WTC11 (cell line): ENCODE data around the gene CUEDC1.

ENCODE experiments used
- CREB1 ChIP-seq: sonication (generic); formaldehyde crosslinking; IDR thresholded peaks from 2 replicates; pipeline ENCODE4 v1.8.0; 2023; ENCODE audit warnings: mild to moderate bottlenecking, missing genetic modification reagents
- CREM ChIP-seq: sonication (generic); formaldehyde crosslinking; IDR thresholded peaks from 2 replicates; pipeline ENCODE4 v1.8.1; 2022; ENCODE audit warnings: mild to moderate bottlenecking, missing genetic modification reagents, moderate library complexity
- FOXK1 ChIP-seq: sonication (generic); formaldehyde crosslinking; IDR thresholded peaks from 2 replicates; pipeline ENCODE4 v1.8.0; 2022; ENCODE audit warnings: mild to moderate bottlenecking, moderate library complexity, missing genetic modification reagents
- IRF2 ChIP-seq: sonication (generic); formaldehyde crosslinking; IDR thresholded peaks from 2 replicates; pipeline ENCODE4 v1.8.0; 2022; ENCODE audit warnings: low read depth, missing genetic modification reagents, borderline replicate concordance
- MYBL2 ChIP-seq: sonication (generic); formaldehyde crosslinking; IDR thresholded peaks from 2 replicates; pipeline ENCODE4 v1.8.1; 2023; ENCODE audit warnings: mild to moderate bottlenecking, moderate library complexity, missing genetic modification reagents
- TEAD4 ChIP-seq: sonication (generic); formaldehyde crosslinking; IDR thresholded peaks from 2 replicates; pipeline ENCODE4 v1.8.0; 2022; ENCODE audit warnings: mild to moderate bottlenecking, missing genetic modification reagents
- ZNF416 ChIP-seq: fragments of 250-450 bp; sonication (Bioruptor Pico); IDR thresholded peaks from 2 replicates; pipeline ENCODE4 v1.9.0; 2021; ENCODE audit warnings: mild to moderate bottlenecking, inconsistent platforms
- TF ChIP-seq, protein P1 (sequence below): sonication (generic); formaldehyde crosslinking; IDR thresholded peaks from 2 replicates; pipeline ENCODE4 v1.8.1; 2023; ENCODE audit warnings: mild to moderate bottlenecking, missing genetic modification reagents, borderline replicate concordance
- TF ChIP-seq, protein P2 (sequence below): fragments of 200-600 bp; IDR thresholded peaks from 2 replicates; pipeline ENCODE4 v1.8.0; 2022; ENCODE audit warnings: antibody characterized with exemption
- TF ChIP-seq, protein P3 (sequence below): sonication (generic); formaldehyde crosslinking; IDR thresholded peaks from 2 replicates; pipeline ENCODE4 v1.8.1; 2023; ENCODE audit warnings: mild to moderate bottlenecking, moderate library complexity, missing genetic modification reagents
- TF ChIP-seq, protein P4 (sequence below): sonication (generic); formaldehyde crosslinking; IDR thresholded peaks from 2 replicates; pipeline ENCODE4 v1.8.0; 2022; ENCODE audit warnings: mild to moderate bottlenecking, missing genetic modification reagents
- TF ChIP-seq, protein P5 (sequence below): sonication (generic); formaldehyde crosslinking; conservative IDR thresholded peaks from 2 replicates; pipeline ENCODE4 v1.8.1; 2023; ENCODE audit warnings: mild to moderate bottlenecking, low read depth, missing genetic modification reagents, moderate library complexity
- TF ChIP-seq, protein P6 (sequence below): sonication (generic); formaldehyde crosslinking; IDR thresholded peaks from 2 replicates; pipeline ENCODE4 v1.8.1; 2023; ENCODE audit warnings: mild to moderate bottlenecking, missing genetic modification reagents, moderate library complexity

DNA sequence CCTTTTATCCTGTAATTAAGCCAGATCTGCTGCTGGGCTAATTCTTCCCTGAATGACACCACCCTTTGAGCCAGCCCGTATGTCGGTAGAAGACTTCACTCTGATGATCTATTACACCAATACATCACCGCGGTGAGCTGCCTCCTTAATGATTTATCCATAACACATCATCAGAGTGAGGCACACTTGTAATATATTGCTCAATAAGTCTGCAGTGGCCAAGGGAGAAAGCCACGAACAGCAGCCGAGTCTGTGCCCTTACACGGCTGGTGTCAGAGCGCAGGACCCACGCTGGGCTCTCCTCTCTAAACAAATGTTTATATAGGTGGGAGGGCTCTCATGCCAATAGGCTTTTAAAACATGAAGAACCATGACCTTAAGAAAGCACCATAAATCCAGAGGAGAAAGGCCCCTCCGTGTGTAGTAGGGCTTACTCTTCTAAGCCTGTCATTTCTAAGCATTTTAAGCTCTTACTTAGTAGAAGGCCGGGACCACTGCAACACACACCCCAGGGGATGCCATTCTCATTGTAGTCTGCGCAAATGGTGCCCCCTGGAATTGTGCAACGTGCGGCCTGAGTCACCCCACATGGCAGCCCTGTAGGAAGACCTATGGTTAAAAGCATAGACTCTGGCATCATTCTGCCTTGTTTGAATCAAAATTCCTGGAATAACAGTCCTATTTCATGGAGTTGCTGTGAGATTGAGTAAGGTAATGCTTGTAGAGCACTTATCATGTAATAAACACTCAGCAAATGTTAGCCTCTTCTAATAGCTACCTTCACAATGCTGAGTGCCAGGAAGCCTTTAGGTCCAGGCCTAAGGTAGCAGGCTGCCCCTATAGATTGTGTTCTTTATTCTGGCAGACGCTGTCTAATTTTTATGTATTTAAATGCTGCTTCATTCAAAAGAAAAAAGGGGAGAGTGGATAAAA, 131.5 kb downstream of the CUEDC1 start:
- no peak for TF ChIP-seq TEAD4 (CRISPR knock-in tag)
- TF ChIP-seq, protein P1, sequence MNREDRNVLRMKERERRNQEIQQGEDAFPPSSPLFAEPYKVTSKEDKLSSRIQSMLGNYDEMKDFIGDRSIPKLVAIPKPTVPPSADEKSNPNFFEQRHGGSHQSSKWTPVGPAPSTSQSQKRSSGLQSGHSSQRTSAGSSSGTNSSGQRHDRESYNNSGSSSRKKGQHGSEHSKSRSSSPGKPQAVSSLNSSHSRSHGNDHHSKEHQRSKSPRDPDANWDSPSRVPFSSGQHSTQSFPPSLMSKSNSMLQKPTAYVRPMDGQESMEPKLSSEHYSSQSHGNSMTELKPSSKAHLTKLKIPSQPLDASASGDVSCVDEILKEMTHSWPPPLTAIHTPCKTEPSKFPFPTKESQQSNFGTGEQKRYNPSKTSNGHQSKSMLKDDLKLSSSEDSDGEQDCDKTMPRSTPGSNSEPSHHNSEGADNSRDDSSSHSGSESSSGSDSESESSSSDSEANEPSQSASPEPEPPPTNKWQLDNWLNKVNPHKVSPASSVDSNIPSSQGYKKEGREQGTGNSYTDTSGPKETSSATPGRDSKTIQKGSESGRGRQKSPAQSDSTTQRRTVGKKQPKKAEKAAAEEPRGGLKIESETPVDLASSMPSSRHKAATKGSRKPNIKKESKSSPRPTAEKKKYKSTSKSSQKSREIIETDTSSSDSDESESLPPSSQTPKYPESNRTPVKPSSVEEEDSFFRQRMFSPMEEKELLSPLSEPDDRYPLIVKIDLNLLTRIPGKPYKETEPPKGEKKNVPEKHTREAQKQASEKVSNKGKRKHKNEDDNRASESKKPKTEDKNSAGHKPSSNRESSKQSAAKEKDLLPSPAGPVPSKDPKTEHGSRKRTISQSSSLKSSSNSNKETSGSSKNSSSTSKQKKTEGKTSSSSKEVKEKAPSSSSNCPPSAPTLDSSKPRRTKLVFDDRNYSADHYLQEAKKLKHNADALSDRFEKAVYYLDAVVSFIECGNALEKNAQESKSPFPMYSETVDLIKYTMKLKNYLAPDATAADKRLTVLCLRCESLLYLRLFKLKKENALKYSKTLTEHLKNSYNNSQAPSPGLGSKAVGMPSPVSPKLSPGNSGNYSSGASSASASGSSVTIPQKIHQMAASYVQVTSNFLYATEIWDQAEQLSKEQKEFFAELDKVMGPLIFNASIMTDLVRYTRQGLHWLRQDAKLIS (CRISPR knock-in tag) = no peak
- TF ChIP-seq, protein P2, sequence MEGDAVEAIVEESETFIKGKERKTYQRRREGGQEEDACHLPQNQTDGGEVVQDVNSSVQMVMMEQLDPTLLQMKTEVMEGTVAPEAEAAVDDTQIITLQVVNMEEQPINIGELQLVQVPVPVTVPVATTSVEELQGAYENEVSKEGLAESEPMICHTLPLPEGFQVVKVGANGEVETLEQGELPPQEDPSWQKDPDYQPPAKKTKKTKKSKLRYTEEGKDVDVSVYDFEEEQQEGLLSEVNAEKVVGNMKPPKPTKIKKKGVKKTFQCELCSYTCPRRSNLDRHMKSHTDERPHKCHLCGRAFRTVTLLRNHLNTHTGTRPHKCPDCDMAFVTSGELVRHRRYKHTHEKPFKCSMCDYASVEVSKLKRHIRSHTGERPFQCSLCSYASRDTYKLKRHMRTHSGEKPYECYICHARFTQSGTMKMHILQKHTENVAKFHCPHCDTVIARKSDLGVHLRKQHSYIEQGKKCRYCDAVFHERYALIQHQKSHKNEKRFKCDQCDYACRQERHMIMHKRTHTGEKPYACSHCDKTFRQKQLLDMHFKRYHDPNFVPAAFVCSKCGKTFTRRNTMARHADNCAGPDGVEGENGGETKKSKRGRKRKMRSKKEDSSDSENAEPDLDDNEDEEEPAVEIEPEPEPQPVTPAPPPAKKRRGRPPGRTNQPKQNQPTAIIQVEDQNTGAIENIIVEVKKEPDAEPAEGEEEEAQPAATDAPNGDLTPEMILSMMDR = no peak
- no peak for TF ChIP-seq FOXK1 (CRISPR knock-in tag)
- no peak for TF ChIP-seq MYBL2 (CRISPR knock-in tag)
- TF ChIP-seq, protein P3, sequence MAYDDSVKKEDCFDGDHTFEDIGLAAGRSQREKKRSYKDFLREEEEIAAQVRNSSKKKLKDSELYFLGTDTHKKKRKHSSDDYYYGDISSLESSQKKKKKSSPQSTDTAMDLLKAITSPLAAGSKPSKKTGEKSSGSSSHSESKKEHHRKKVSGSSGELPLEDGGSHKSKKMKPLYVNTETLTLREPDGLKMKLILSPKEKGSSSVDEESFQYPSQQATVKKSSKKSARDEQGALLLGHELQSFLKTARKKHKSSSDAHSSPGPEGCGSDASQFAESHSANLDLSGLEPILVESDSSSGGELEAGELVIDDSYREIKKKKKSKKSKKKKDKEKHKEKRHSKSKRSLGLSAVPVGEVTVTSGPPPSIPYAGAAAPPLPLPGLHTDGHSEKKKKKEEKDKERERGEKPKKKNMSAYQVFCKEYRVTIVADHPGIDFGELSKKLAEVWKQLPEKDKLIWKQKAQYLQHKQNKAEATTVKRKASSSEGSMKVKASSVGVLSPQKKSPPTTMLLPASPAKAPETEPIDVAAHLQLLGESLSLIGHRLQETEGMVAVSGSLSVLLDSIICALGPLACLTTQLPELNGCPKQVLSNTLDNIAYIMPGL (CRISPR knock-in tag) = no peak
- no peak for TF ChIP-seq ZNF416
- TF ChIP-seq, protein P4, sequence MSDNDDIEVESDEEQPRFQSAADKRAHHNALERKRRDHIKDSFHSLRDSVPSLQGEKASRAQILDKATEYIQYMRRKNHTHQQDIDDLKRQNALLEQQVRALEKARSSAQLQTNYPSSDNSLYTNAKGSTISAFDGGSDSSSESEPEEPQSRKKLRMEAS (CRISPR knock-in tag) = no peak
- TF ChIP-seq, protein P5, sequence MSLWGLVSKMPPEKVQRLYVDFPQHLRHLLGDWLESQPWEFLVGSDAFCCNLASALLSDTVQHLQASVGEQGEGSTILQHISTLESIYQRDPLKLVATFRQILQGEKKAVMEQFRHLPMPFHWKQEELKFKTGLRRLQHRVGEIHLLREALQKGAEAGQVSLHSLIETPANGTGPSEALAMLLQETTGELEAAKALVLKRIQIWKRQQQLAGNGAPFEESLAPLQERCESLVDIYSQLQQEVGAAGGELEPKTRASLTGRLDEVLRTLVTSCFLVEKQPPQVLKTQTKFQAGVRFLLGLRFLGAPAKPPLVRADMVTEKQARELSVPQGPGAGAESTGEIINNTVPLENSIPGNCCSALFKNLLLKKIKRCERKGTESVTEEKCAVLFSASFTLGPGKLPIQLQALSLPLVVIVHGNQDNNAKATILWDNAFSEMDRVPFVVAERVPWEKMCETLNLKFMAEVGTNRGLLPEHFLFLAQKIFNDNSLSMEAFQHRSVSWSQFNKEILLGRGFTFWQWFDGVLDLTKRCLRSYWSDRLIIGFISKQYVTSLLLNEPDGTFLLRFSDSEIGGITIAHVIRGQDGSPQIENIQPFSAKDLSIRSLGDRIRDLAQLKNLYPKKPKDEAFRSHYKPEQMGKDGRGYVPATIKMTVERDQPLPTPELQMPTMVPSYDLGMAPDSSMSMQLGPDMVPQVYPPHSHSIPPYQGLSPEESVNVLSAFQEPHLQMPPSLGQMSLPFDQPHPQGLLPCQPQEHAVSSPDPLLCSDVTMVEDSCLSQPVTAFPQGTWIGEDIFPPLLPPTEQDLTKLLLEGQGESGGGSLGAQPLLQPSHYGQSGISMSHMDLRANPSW (CRISPR knock-in tag) = no peak
- TF ChIP-seq, protein P6, sequence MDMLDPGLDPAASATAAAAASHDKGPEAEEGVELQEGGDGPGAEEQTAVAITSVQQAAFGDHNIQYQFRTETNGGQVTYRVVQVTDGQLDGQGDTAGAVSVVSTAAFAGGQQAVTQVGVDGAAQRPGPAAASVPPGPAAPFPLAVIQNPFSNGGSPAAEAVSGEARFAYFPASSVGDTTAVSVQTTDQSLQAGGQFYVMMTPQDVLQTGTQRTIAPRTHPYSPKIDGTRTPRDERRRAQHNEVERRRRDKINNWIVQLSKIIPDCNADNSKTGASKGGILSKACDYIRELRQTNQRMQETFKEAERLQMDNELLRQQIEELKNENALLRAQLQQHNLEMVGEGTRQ (CRISPR knock-in tag) = no peak
- TF ChIP-seq CREM (CRISPR knock-in tag) = no peak
- no peak for TF ChIP-seq IRF2
- no peak for TF ChIP-seq CREB1 (CRISPR knock-in tag)
